K562 (cell line): Measurements from ENCODE around the gene DPEP2NB. TPM values are rescaled to one million over a fixed set of nuclear protein-coding genes. Genes with fewer than 3 reads are reported as not detected.
A peak's percentile ranks its signal among the peaks of the same experiment; 100 is the strongest.

ENCODE experiments used
- ATAC-seq: fragments of 200-7000 bp; cut with Tn5 transposase; 3 replicates; pipeline ENCODE4 v1.9.1; 2020; ENCODE audit warnings: moderate library complexity
- BruUV-seq: library from RNA; stranded (reverse); fragments of 400-500 nt; replicated peaks from 2 replicates; lab custom pipeline; 2021; lab: Mats Ljungman, UMichigan
- CTCF ChIA-PET: fragments of 300-600 bp; formaldehyde crosslinking; extraction: SDS; loops from one replicate; lab custom pipeline; 2021; ENCODE audit warnings: low intra/inter-chr PET ratio; lab: Yijun Ruan, JAX
- POLR2A ChIA-PET: fragments of 300-600, 350-650 bp; sonication (Branson Sonifier 250); formaldehyde crosslinking; extraction: SDS; loops from one replicate; lab custom pipeline; 2021; ENCODE audit warnings: antibody characterized with exemption, inconsistent platforms; lab: Yijun Ruan, JAX
- DNase-seq, 4 experiments: peaks; one replicate each; pipeline versions ENCODE4 v3.0.0 to v3.0.0-alpha.2; 2011 to 2018; ENCODE audit warnings: low spot score in 3 of 4, mixed read lengths in 3 of 4; ENCODE audit errors: extremely low read depth in 1 of 4
- FAIRE-seq: peaks from 2 replicates; lab custom pipeline; 2011; peaks lifted over from hg19 to GRCh38; lab: Jason Lieb, UNC
- H2AFZ ChIP-seq: 2 replicates; pipeline ENCODE4 v1.6.0; 2011; ENCODE audit warnings: low read depth, low read length, control low read depth, inconsistent platforms
- H3K27ac ChIP-seq: fragments of 200-600 bp; 3 replicates; pipeline ENCODE4 v1.8.0; 2011; ENCODE audit warnings: low read depth, mild to moderate bottlenecking, control low read depth, inconsistent platforms, low read length, moderate library complexity, mixed read lengths; ENCODE audit errors: extremely low read depth
- H3K27me3 ChIP-seq, 2 experiments: fragments of 300-600 bp in 1 of 2; 2 replicates in 1 of 2; 3 replicates in 1 of 2; pipeline versions ENCODE4 v1.6.0 to v1.8.0; 2011; ENCODE audit warnings: inconsistent platforms in 2 of 2, low read length in 2 of 2, mild to moderate bottlenecking in 1 of 2, mixed read lengths in 1 of 2, moderate library complexity in 1 of 2; ENCODE audit not compliant: control insufficient read depth in 2 of 2, insufficient read depth in 2 of 2
- H3K36me3 ChIP-seq: fragments of 300-600 bp; 3 replicates; pipeline ENCODE4 v1.8.0; 2011; ENCODE audit warnings: mild to moderate bottlenecking, low read length, inconsistent platforms; ENCODE audit not compliant: control insufficient read depth, insufficient read depth
- H3K4me1 ChIP-seq, 2 experiments: fragments of 200-600 bp in 1 of 2; replicated peaks in 1 of 2; 2 replicates in 1 of 2; 3 replicates in 1 of 2; pipeline versions ENCODE4 v1.5.1 to v1.8.0; 2011; ENCODE audit warnings: inconsistent platforms in 2 of 2, low read length in 2 of 2, mild to moderate bottlenecking in 1 of 2, mixed read lengths in 1 of 2, moderate library complexity in 1 of 2; ENCODE audit not compliant: control insufficient read depth in 2 of 2, insufficient read depth in 2 of 2
- H3K4me2 ChIP-seq: 2 replicates; pipeline ENCODE4 v1.6.1; 2011; ENCODE audit warnings: low read length, control low read depth, inconsistent platforms, mixed read lengths; ENCODE audit not compliant: insufficient read depth
- H3K4me3 ChIP-seq: fragments of 200-600 bp; sonication (generic), shearing (Covaris generic); 2 replicates; pipeline ENCODE4 v1.5.1; 2016; ENCODE audit warnings: control low read depth, inconsistent platforms
- H3K79me2 ChIP-seq: fragments of 200-600 bp; 3 replicates; pipeline ENCODE4 v1.8.0; 2011; ENCODE audit warnings: low read length, inconsistent platforms; ENCODE audit not compliant: control insufficient read depth, insufficient read depth
- H3K9ac ChIP-seq, 2 experiments: 2 replicates each; pipeline versions ENCODE4 v1.6.0 to v1.6.1; 2011; ENCODE audit warnings: low read depth in 2 of 2, low read length in 2 of 2, control low read depth in 1 of 2, inconsistent platforms in 1 of 2, mild to moderate bottlenecking in 1 of 2, mixed read lengths in 1 of 2; ENCODE audit not compliant: insufficient read depth in 1 of 2
- H3K9me1 ChIP-seq: one replicate; pipeline ENCODE4 v1.6.0; 2011; ENCODE audit warnings: inconsistent platforms, mild to moderate bottlenecking, low read length, moderate library complexity; ENCODE audit not compliant: control insufficient read depth, insufficient read depth
- H3K9me3 ChIP-seq: replicated peaks from 2 replicates; pipeline ENCODE4 v1.5.1; 2011; ENCODE audit warnings: low read depth, low read length, inconsistent platforms; ENCODE audit not compliant: control insufficient read depth, insufficient read depth
- H4K20me1 ChIP-seq: replicated peaks from 2 replicates; pipeline ENCODE4 v1.6.1; 2011; ENCODE audit warnings: low read length, inconsistent platforms, mixed read lengths; ENCODE audit not compliant: control insufficient read depth, insufficient read depth
- CHCHD3 ChIP-seq: fragments of 250-450 bp; sonication (Bioruptor Pico); IDR thresholded peaks from 2 replicates; pipeline ENCODE4 v2.1.2; 2022; ENCODE audit warnings: mild to moderate bottlenecking
- CSDE1 ChIP-seq, 2 experiments: fragments of 450-650 bp; IDR thresholded peaks; 2 replicates each; pipeline ENCODE4 v1.6.1; 2016; ENCODE audit warnings: mild to moderate bottlenecking in 1 of 2
- E2F3 ChIP-seq: fragments of 250-450 bp; sonication (Bioruptor Pico); IDR thresholded peaks from 2 replicates; pipeline ENCODE4 v1.4.0; 2020; ENCODE audit warnings: mild to moderate bottlenecking
- EP300 ChIP-seq: IDR thresholded peaks from 2 replicates; pipeline ENCODE4 v1.6.1; 2012; ENCODE audit warnings: low read length, improper control_type of control experiment
- KAT8 ChIP-seq: fragments of 450-650 bp; IDR thresholded peaks from 2 replicates; pipeline ENCODE4 v1.6.1; 2016; ENCODE audit warnings: low read depth, mild to moderate bottlenecking
- KLF1 ChIP-seq: fragments of 450-650 bp; IDR thresholded peaks from 2 replicates; pipeline ENCODE4 v1.6.1; 2016; ENCODE audit warnings: missing genetic modification characterization, missing compliant biosample characterization
- POLR2A ChIP-seq: fragments of 450-650 bp; conservative IDR thresholded peaks from 2 replicates; pipeline ENCODE4 v1.6.1; 2016
- ZFP36 ChIP-seq: fragments of 150-350 bp; IDR thresholded peaks from 2 replicates; pipeline ENCODE4 v1.6.1; 2018; ENCODE audit warnings: low read length, low read depth; ENCODE audit not compliant: partially characterized antibody
- ZKSCAN1 ChIP-seq: fragments of 150-350 bp; IDR thresholded peaks from 2 replicates; pipeline ENCODE4 v1.6.1; 2016; ENCODE audit warnings: low read depth, low read length
- ZNF121 ChIP-seq: sonication (generic); formaldehyde crosslinking; conservative IDR thresholded peaks from 2 replicates; pipeline ENCODE4 v1.8.0; 2022; ENCODE audit warnings: missing genetic modification reagents
- ZNF165 ChIP-seq: fragments of 250-450 bp; sonication (Bioruptor Pico); IDR thresholded peaks from 2 replicates; pipeline ENCODE4 v1.4.0; 2020; ENCODE audit warnings: borderline replicate concordance
- ZNF282 ChIP-seq: sonication (generic); formaldehyde crosslinking; IDR thresholded peaks from 2 replicates; pipeline ENCODE4 v1.8.1; 2023; ENCODE audit warnings: missing genetic modification reagents
- WGBS: fragments of 100-300 bp; shearing (Covaris generic); methylation state at CpG from one replicate; pipeline ENCODE4 v1.1.6; 2016; ENCODE audit warnings: low coverage, mixed read lengths; ENCODE audit not compliant: insufficient coverage; ENCODE audit errors: missing lambda C conversion rate; 5-methylcytosine and 5-hydroxymethylcytosine counted together
- in situ Hi-C: fragments of 300-500 bp; cut with MboI; formaldehyde crosslinking; loops from 4 replicates; pipeline ENCODE4 v1.15.0; 2018; ENCODE audit warnings: inconsistent platforms, mixed read lengths
- intact Hi-C: fragments of 100-400 bp; cut with micrococcal nuclease; formaldehyde crosslinking; loops from 2 replicates; pipeline ENCODE4 v1.14.2; 2022
- polyA plus RNA-seq, 8 experiments: library from polyadenylated mRNA; depleted of rRNA in 4 of 8; stranded (reverse) in 5 of 8; unstranded in 3 of 8; fragments of >200 nt; fragmentation: Nextera tagmentation in 2 of 8; fragmentation: Illumina TruSeq in 1 of 8; extraction: Ambion mirVana in 2 of 8; extraction: Trizol in 1 of 8; gene quantifications; 2 replicates each; pipeline versions ENCODE4 v1.2.1 to v1.2.3, GENCODE V29; 2011 to 2014; ENCODE audit warnings: inconsistent platforms in 1 of 8, missing spikeins in 1 of 8
- total RNA-seq, 7 experiments: library from RNA; depleted of rRNA in 6 of 7; stranded (reverse); fragments of >200 nt in 6 of 7; fragmentation: Illumina TruSeq in 2 of 7; extraction: Trizol in 2 of 7; gene quantifications; 2 replicates each; pipeline versions ENCODE4 v1.2.1 to v1.2.3, GENCODE V29; 2011 to 2021; ENCODE audit warnings: low replicate concordance in 1 of 7
- TF ChIP-seq, protein P1 (sequence below): sonication (generic); formaldehyde crosslinking; IDR thresholded peaks from 2 replicates; pipeline ENCODE4 v1.8.0; 2022; ENCODE audit warnings: mild to moderate bottlenecking, missing genetic modification reagents

Gene DPEP2NB
- total and polyA plus RNA-seq, 9 of the 15 experiments (the other 6 are each of a cell fraction or from before 2014, with no cell fraction given), result not detected

DNA sequence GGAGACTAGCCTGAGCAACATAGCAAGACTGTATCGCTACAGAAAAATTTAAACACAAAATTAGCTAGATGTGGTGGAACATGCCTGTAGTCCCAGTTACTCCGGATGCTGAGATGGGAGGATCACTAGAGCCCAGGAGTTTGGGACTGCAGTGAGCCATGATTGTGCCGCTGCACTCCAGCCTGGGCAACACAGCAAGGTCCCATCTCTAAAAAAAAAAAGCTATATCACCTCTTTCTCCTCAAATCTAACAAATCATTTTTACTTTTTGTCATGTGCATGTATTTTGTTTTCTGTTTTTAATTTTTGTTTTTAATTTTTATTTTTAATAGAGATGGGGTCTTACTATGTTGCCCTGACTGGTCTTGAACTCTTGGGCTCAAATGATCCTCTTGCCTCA lies 13.3 kb upstream of the DPEP2NB start:
- Histone ChIP-seq H3K9me3 (no peaks in the 10 kb centered on the region), H3K4me1 (peaks cover 0 to 7% of the 10 kb centered on the region in 2 experiments; a peak in 3 of 5 replicates), H3K27me3 (no peaks in the 10 kb centered on the region), H3K4me3 (no peak overlapping the region), H2AFZ (no peak overlapping the region), H3K36me3 (peaks cover 47% of the 10 kb centered on the region; the same call in 2 of the 3 replicates), H3K79me2 (peaks cover 10% of the 10 kb centered on the region), H3K9me1 (no peaks in the 10 kb centered on the region), H3K4me2 (no peak overlapping the region), H3K27ac (no peak overlapping the region), H4K20me1 (no peaks in the 10 kb centered on the region; the same call in 1 of the 2 replicates), H3K9ac (no peak overlapping the region)
- CTCF ChIA-PET, result no interaction called here
- DNase-seq (no peak), FAIRE-seq (no peak), ATAC-seq (no peak)
- TF ChIP-seq ZNF121 (CRISPR knock-in tag) (peak; percentile 67), ZNF165 (CRISPR knock-in tag) (no peak)
- POLR2A ChIA-PET, result interaction anchor here (1.4 to 2.6 kb wide), 5 partner anchors 8 to 69 kb away, joined by 3 to 9 read pairs (median 4); partner anchors contain the start of gene DPEP2NB
- intact Hi-C loops, result no loop called here
- whole genome bisulfite sequencing, result 100% methylated on average over 3 of the region's 3 CpGs
- BruUV-seq, result no TSS peak
- in situ Hi-C loops, result no loop called here

DNA sequence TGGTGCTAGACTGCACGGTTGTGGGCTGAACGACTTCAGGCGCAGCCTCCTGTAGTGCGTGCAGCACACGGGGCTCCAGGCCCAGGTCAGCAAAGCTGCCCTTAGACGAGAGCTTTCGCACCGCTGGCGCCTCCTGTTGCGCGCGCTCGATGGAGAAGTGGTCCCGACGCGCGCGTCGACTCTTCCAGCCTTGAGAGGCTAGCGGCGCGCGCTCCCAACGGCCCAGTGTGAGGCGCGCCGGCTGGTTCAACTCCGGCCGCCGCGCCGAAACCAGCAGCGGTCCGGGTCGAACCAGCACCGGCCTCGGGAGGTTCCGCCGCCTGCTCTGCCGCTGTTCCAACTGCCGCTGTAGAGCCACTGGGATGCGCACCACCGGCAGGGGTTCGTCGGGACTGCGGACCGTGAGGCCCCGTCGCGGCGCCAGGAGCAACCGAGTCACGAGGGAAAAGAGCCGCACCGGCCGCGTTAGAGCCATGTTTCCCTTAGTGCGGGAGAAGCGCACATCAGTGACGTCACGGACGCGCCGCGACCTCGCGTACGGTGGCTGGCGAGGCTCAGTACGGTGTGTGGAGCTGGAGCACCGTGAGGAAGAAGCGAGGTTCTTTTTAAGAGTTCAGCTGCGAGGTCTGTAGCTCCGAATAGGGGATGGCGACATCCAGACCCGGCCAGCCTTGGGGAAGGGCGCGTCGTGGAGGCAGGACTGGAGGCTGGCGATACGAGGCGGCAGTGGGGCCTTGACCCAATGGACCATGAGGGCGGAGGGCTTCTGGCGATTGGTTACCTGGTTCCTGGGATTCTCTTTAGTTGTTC lies 7.2 kb upstream of the DPEP2NB start, which contains the start of the genes DDX28 and DUS2:
TSS of gene DDX28 (minus strand) at position 505 of the 810 bp plus-strand sequence. CDS start at position 475, 30 bp downstream.
TSS of gene DUS2 (plus strand) at position 557 of the 810 bp plus-strand sequence. CDS start 14,740 bp downstream, outside the sequence.
- H3K4me2 ChIP-seq, result peak within 1 kb of the TSS; percentile 94
- FAIRE-seq, result peak; percentile 95
- ChIA-PET POLR2A (interaction anchor here (0.6 to 2.6 kb wide), 14 partner anchors 11 to 379 kb away, joined by 3 to 13 read pairs (median 4); partner anchors contain the start of gene NFATC3), CTCF (no interaction called here)
- H3K27ac ChIP-seq, result peak within 1 kb of the TSS; percentile 78
- in situ Hi-C loops (no loop called here), intact Hi-C loops (no loop called here)
- under 1% methylated on average over 82 of the region's 84 CpGs for WGBS
- H2AFZ ChIP-seq, result peak within 1 kb of the TSS; percentile 97
- no peaks in the 10 kb centered on the region for H3K27me3 ChIP-seq
- no peaks in the 10 kb centered on the region; the same call in 1 of the 2 replicates for H4K20me1 ChIP-seq
- peaks cover 8 to 23% of the 10 kb centered on the region in 2 experiments; a peak in 4 of 5 replicates for H3K4me1 ChIP-seq
- no peaks in the 10 kb centered on the region for H3K9me3 ChIP-seq
- BruUV-seq, result TSS peak; percentile 78
- H3K9ac ChIP-seq, result peak within 1 kb of the TSS; percentile 90 to 100
- H3K79me2 ChIP-seq, result peaks cover 42% of the 10 kb centered on the region
- peak; percentile 83 to 96 (median 85) for DNase-seq
- H3K9me1 ChIP-seq, result no peaks in the 10 kb centered on the region
- H3K36me3 ChIP-seq, result peaks cover 37% of the 10 kb centered on the region
- peak; percentile 91 for ATAC-seq
- peak within 1 kb of the TSS; percentile 88 for H3K4me3 ChIP-seq
- TF ChIP-seq, protein P1, sequence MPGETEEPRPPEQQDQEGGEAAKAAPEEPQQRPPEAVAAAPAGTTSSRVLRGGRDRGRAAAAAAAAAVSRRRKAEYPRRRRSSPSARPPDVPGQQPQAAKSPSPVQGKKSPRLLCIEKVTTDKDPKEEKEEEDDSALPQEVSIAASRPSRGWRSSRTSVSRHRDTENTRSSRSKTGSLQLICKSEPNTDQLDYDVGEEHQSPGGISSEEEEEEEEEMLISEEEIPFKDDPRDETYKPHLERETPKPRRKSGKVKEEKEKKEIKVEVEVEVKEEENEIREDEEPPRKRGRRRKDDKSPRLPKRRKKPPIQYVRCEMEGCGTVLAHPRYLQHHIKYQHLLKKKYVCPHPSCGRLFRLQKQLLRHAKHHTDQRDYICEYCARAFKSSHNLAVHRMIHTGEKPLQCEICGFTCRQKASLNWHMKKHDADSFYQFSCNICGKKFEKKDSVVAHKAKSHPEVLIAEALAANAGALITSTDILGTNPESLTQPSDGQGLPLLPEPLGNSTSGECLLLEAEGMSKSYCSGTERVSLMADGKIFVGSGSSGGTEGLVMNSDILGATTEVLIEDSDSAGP (CRISPR knock-in tag), result no peak
- TF ChIP-seq KAT8, result no peak; the same call in 1 of the 2 replicates
- peak; percentile 94 for TF ChIP-seq POLR2A
- no peak for TF ChIP-seq ZFP36
- TF ChIP-seq CHCHD3 (CRISPR knock-in tag), result no peak
- TF ChIP-seq CSDE1 (IDR thresholded peaks at IDR 0.05), result peak in 1 of 2 experiments; percentile 89; a peak in 2 of 4 replicates
- TF ChIP-seq E2F3 (CRISPR knock-in tag), result 0 out of 2 replicates have a peak, but pooled peaks have one; percentile 22
- peak; percentile 69 for TF ChIP-seq ZKSCAN1
- TF ChIP-seq KLF1 (tag), result no peak
- peak; percentile 55 for TF ChIP-seq ZNF282 (CRISPR knock-in tag)
- no peak for TF ChIP-seq EP300
